ENCODE measurements around the gene LPGAT1.

Gene LPGAT1

GRCh38 chr1:211828584-211829342, 1.8 kb downstream of the LPGAT1 start:
- no peak for DNase-seq

GRCh38 chr1:211827051-211827450, 3.5 kb downstream of the LPGAT1 start:
- no peak for DNase-seq

- no peak for DNase-seq
These were observed 4.6 kb downstream of the LPGAT1 start for GRCh38 chr1:211825980-211826379.

GRCh38 chr1:211822677-211823407, 7.7 kb downstream of the LPGAT1 start:
- DNase-seq: no peak

GRCh38 chr1:211816586-211816985, 14.0 kb downstream of the LPGAT1 start:
- DNase-seq: no peak

GRCh38 chr1:211814313-211814712, 16.2 kb downstream of the LPGAT1 start:
- DNase-seq: no peak

GRCh38 chr1:211813590-211813989, 17.0 kb downstream of the LPGAT1 start:
- no peak for DNase-seq

GRCh38 chr1:211812584-211812983, 18.0 kb downstream of the LPGAT1 start:
- DNase-seq: no peak

GRCh38 chr1:211811848-211812247, 18.7 kb downstream of the LPGAT1 start:
- no peak for DNase-seq

GRCh38 chr1:211811126-211811525, 19.4 kb downstream of the LPGAT1 start:
- DNase-seq: no peak

- no peak for DNase-seq
These were observed 22.1 kb downstream of the LPGAT1 start for GRCh38 chr1:211808475-211808874.

- no peak for DNase-seq
These were observed 25.6 kb downstream of the LPGAT1 start for GRCh38 chr1:211804915-211805314.

GRCh38 chr1:211800925-211801607, 29.5 kb downstream of the LPGAT1 start:
- no peak for DNase-seq

- DNase-seq: no peak
These were observed 32.6 kb downstream of the LPGAT1 start for GRCh38 chr1:211797994-211798393.

GRCh38 chr1:211791979-211792378, 38.6 kb downstream of the LPGAT1 start:
- no peak for DNase-seq

GRCh38 chr1:211789641-211790464, 40.7 kb downstream of the LPGAT1 start:
- DNase-seq: no peak

GRCh38 chr1:211788626-211789025, 41.9 kb downstream of the LPGAT1 start:
- DNase-seq: no peak

- no peak for DNase-seq
These were observed 46.7 kb downstream of the LPGAT1 start for GRCh38 chr1:211783897-211784296.

- DNase-seq: no peak
These were observed 47.3 kb downstream of the LPGAT1 start for GRCh38 chr1:211783266-211783665.

- no peak for DNase-seq
These were observed 49.3 kb downstream of the LPGAT1 start for GRCh38 chr1:211781260-211781659.

- no peak for DNase-seq
These were observed 55.4 kb downstream of the LPGAT1 start for GRCh38 chr1:211775170-211775569.

- DNase-seq: no peak
These were observed 65.9 kb downstream of the LPGAT1 start for GRCh38 chr1:211764701-211765100.

GRCh38 chr1:211762206-211762605, 68.4 kb downstream of the LPGAT1 start:
- no peak for DNase-seq

Data from DMS 273 treated with DMSO at 0.1 percent for 48 hours (cell line).